HepG2 (cell line): ENCODE measurements around the gene CXXC5. TPM values are rescaled to one million over a fixed set of nuclear protein-coding genes. Genes with fewer than 3 reads are reported as not detected.

Source experiments
- CBFB ChIP-seq: sonication (generic); formaldehyde crosslinking; IDR thresholded peaks from 2 replicates; pipeline ENCODE4 v1.4.0; 2020; ENCODE audit warnings: missing genetic modification reagents
- ESRRA ChIP-seq: sonication (generic); formaldehyde crosslinking; IDR thresholded peaks from 2 replicates; pipeline ENCODE4 v1.5.1; 2020; ENCODE audit warnings: mild to moderate bottlenecking, low read depth, missing genetic modification reagents
- NCOA2 ChIP-seq: sonication (generic); formaldehyde crosslinking; IDR thresholded peaks from 2 replicates; pipeline ENCODE4 v1.8.0; 2022; ENCODE audit warnings: inconsistent platforms
- NR2F1 ChIP-seq, 2 experiments: fragments of 450-650 bp in 1 of 2; formaldehyde crosslinking in 1 of 2; IDR thresholded peaks; 2 replicates each; pipeline versions ENCODE4 v1.5.0 to v1.6.1; 2016 to 2020; ENCODE audit warnings: mild to moderate bottlenecking in 1 of 2, missing compliant biosample characterization in 1 of 2, missing genetic modification reagents in 1 of 2, moderate library complexity in 1 of 2
- RBM22 ChIP-seq: fragments of 200-400 bp; formaldehyde crosslinking; optimal IDR thresholded peaks from 2 replicates; pipeline ENCODE3; 2017; ENCODE audit warnings: mild to moderate bottlenecking, low read length, moderate library complexity
- RFX1 ChIP-seq: fragments of 450-650 bp; IDR thresholded peaks from 2 replicates; pipeline ENCODE4 v1.6.1; 2017
- SKI ChIP-seq: fragments of 450-650 bp; IDR thresholded peaks from one replicate; pipeline ENCODE4 v1.6.1; 2018; ENCODE audit warnings: mild to moderate bottlenecking; ENCODE audit not compliant: partially characterized antibody
- SMYD3 ChIP-seq: sonication (generic); formaldehyde crosslinking; IDR thresholded peaks from 2 replicates; pipeline ENCODE4 v1.8.1; 2023; ENCODE audit warnings: mild to moderate bottlenecking, missing genetic modification reagents
- ZC3H4 ChIP-seq: sonication (generic); formaldehyde crosslinking; IDR thresholded peaks from 2 replicates; pipeline ENCODE4 v1.4.0; 2020; ENCODE audit warnings: missing genetic modification reagents, borderline replicate concordance
- ZNF773 ChIP-seq: sonication (generic); formaldehyde crosslinking; IDR thresholded peaks from 2 replicates; pipeline ENCODE4 v1.4.0; 2020; ENCODE audit warnings: missing genetic modification reagents, borderline replicate concordance
- ZNF891 ChIP-seq: sonication (generic); formaldehyde crosslinking; IDR thresholded peaks from 2 replicates; pipeline ENCODE4 v1.5.0; 2020; ENCODE audit warnings: mild to moderate bottlenecking, missing genetic modification reagents
- polyA plus RNA-seq, 8 experiments: library from polyadenylated mRNA; depleted of rRNA in 3 of 8; stranded (reverse) in 7 of 8; unstranded in 1 of 8; fragments of >200 nt; fragmentation: Illumina TruSeq in 4 of 8; extraction: Trizol in 4 of 8; gene quantifications; 2 replicates each; pipeline versions ENCODE4 v1.2.1 to v1.2.3, GENCODE V29; 2011 to 2016; ENCODE audit warnings: low read depth in 4 of 8, missing spikeins in 1 of 8, mixed read lengths in 1 of 8; ENCODE audit not compliant: insufficient read depth in 1 of 8
- total RNA-seq, 5 experiments: library from RNA; depleted of rRNA; stranded (reverse); fragments of >200 nt; fragmentation: Illumina TruSeq; extraction: Trizol; gene quantifications; 2 replicates each; pipeline ENCODE4 v1.2.3, GENCODE V29; 2016; ENCODE audit warnings: low read depth in 1 of 5
- TF ChIP-seq, protein P1 (sequence below): sonication (generic); formaldehyde crosslinking; IDR thresholded peaks from 2 replicates; pipeline ENCODE4 v1.4.0; 2020; ENCODE audit warnings: missing genetic modification reagents, borderline replicate concordance
- TF ChIP-seq, protein P2 (sequence below): sonication (generic); formaldehyde crosslinking; IDR thresholded peaks from 2 replicates; pipeline ENCODE4 v1.5.1; 2020; ENCODE audit warnings: mild to moderate bottlenecking, missing genetic modification reagents
- TF ChIP-seq, protein P3 (sequence below): sonication (generic); formaldehyde crosslinking; IDR thresholded peaks from 2 replicates; pipeline ENCODE4 v1.4.0; 2020; ENCODE audit warnings: missing genetic modification reagents
- TF ChIP-seq, protein P4 (sequence below): sonication (generic); formaldehyde crosslinking; IDR thresholded peaks from 2 replicates; pipeline ENCODE4 v1.5.0; 2020; ENCODE audit warnings: missing genetic modification reagents
- TF ChIP-seq, protein P5 (sequence below): sonication (generic); formaldehyde crosslinking; IDR thresholded peaks from 2 replicates; pipeline ENCODE4 v1.4.0; 2020; ENCODE audit warnings: missing genetic modification reagents, borderline replicate concordance
- TF ChIP-seq, protein P6 (sequence below): sonication (generic); formaldehyde crosslinking; IDR thresholded peaks from 2 replicates; pipeline ENCODE4 v1.9.0; 2021; ENCODE audit warnings: missing genetic modification reagents, borderline replicate concordance

Gene CXXC5
- total and polyA plus RNA-seq, 2 of the 13 experiments (the other 11 are each of a cell fraction or from before 2014, with no cell fraction given) = 32.3 to 33.0 TPM

DNA sequence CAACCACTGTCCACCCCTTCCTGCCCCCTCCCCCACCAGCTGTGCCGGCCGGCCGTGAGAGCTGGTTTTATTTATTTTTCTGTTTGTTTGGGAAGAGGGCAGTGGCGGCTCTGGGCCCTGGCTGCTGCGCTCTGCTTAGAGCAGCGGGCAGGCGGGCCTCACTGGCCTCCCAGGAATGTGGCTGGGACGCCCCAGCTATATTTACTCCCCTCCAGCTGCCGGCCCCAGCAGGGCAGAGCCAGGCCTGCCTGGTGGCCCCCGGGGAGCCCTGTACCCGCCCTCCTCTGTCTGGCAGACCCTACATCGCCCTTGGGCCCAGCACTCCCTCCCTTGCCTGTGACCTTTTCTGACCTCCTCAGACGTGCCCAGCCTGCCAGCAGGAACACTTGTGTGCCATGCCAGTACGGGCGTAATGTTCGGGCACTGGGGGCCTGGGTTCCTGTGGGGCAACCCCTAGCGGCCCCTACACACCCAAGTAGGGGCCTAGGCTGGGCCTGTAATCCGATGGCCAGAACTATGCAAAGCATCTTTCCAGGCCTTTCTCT, 7.7 kb downstream of the CXXC5 start (continued):
- TF ChIP-seq, protein P1, sequence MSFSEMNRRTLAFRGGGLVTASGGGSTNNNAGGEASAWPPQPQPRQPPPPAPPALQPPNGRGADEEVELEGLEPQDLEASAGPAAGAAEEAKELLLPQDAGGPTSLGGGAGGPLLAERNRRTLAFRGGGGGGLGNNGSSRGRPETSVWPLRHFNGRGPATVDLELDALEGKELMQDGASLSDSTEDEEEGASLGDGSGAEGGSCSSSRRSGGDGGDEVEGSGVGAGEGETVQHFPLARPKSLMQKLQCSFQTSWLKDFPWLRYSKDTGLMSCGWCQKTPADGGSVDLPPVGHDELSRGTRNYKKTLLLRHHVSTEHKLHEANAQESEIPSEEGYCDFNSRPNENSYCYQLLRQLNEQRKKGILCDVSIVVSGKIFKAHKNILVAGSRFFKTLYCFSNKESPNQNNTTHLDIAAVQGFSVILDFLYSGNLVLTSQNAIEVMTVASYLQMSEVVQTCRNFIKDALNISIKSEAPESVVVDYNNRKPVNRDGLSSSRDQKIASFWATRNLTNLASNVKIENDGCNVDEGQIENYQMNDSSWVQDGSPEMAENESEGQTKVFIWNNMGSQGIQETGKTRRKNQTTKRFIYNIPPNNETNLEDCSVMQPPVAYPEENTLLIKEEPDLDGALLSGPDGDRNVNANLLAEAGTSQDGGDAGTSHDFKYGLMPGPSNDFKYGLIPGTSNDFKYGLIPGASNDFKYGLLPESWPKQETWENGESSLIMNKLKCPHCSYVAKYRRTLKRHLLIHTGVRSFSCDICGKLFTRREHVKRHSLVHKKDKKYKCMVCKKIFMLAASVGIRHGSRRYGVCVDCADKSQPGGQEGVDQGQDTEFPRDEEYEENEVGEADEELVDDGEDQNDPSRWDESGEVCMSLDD (CRISPR knock-in tag) = peak; percentile 78; the same call in 1 of the 2 replicates
- no peak for TF ChIP-seq RBM22
- peak in 1 of 2 experiments; percentile 44; a peak in 1 of 4 replicates for TF ChIP-seq NR2F1 (CRISPR knock-in tag; IDR thresholded peaks at IDR 0.05)
- no peak for TF ChIP-seq ZNF773 (CRISPR knock-in tag)
- TF ChIP-seq ZNF891 (CRISPR knock-in tag) = no peak; the same call in 1 of the 2 replicates
- no peak for TF ChIP-seq ZC3H4 (CRISPR knock-in tag)
- TF ChIP-seq, protein P2, sequence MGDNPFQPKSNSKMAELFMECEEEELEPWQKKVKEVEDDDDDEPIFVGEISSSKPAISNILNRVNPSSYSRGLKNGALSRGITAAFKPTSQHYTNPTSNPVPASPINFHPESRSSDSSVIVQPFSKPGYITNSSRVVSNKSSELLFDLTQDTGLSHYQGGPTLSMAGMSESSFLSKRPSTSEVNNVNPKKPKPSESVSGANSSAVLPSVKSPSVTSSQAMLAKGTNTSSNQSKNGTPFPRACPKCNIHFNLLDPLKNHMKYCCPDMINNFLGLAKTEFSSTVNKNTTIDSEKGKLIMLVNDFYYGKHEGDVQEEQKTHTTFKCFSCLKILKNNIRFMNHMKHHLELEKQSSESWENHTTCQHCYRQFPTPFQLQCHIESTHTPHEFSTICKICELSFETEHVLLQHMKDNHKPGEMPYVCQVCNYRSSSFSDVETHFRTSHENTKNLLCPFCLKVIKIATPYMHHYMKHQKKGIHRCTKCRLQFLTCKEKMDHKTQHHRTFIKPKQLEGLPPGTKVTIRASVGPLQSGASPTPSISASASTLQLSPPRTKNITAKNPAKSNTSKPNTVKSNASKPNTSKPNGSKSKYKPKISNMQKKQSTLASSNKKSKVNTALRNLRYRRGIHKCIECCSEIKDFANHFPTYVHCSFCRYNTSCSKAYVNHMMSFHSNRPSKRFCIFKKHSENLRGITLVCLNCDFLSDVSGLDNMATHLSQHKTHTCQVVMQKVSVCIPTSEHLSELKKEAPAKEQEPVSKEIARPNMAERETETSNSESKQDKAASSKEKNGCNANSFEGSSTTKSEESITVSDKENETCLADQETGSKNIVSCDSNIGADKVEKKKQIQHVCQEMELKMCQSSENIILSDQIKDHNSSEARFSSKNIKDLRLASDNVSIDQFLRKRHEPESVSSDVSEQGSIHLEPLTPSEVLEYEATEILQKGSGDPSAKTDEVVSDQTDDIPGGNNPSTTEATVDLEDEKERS (CRISPR knock-in tag) = 0 out of 2 replicates have a peak, but pooled peaks have one; percentile 37
- TF ChIP-seq SMYD3 (CRISPR knock-in tag) = no peak
- TF ChIP-seq, protein P3, sequence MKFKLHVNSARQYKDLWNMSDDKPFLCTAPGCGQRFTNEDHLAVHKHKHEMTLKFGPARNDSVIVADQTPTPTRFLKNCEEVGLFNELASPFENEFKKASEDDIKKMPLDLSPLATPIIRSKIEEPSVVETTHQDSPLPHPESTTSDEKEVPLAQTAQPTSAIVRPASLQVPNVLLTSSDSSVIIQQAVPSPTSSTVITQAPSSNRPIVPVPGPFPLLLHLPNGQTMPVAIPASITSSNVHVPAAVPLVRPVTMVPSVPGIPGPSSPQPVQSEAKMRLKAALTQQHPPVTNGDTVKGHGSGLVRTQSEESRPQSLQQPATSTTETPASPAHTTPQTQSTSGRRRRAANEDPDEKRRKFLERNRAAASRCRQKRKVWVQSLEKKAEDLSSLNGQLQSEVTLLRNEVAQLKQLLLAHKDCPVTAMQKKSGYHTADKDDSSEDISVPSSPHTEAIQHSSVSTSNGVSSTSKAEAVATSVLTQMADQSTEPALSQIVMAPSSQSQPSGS = no peak
- no peak for TF ChIP-seq NCOA2 (CRISPR knock-in tag)
- TF ChIP-seq, protein P4, sequence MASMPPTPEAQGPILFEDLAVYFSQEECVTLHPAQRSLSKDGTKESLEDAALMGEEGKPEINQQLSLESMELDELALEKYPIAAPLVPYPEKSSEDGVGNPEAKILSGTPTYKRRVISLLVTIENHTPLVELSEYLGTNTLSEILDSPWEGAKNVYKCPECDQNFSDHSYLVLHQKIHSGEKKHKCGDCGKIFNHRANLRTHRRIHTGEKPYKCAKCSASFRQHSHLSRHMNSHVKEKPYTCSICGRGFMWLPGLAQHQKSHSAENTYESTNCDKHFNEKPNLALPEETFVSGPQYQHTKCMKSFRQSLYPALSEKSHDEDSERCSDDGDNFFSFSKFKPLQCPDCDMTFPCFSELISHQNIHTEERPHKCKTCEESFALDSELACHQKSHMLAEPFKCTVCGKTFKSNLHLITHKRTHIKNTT (CRISPR knock-in tag) = no peak
- TF ChIP-seq, protein P5, sequence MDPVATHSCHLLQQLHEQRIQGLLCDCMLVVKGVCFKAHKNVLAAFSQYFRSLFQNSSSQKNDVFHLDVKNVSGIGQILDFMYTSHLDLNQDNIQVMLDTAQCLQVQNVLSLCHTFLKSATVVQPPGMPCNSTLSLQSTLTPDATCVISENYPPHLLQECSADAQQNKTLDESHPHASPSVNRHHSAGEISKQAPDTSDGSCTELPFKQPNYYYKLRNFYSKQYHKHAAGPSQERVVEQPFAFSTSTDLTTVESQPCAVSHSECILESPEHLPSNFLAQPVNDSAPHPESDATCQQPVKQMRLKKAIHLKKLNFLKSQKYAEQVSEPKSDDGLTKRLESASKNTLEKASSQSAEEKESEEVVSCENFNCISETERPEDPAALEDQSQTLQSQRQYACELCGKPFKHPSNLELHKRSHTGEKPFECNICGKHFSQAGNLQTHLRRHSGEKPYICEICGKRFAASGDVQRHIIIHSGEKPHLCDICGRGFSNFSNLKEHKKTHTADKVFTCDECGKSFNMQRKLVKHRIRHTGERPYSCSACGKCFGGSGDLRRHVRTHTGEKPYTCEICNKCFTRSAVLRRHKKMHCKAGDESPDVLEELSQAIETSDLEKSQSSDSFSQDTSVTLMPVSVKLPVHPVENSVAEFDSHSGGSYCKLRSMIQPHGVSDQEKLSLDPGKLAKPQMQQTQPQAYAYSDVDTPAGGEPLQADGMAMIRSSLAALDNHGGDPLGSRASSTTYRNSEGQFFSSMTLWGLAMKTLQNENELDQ (CRISPR knock-in tag) = no peak
- no peak for TF ChIP-seq ESRRA (CRISPR knock-in tag)
- no peak for TF ChIP-seq RFX1
- TF ChIP-seq, protein P6, sequence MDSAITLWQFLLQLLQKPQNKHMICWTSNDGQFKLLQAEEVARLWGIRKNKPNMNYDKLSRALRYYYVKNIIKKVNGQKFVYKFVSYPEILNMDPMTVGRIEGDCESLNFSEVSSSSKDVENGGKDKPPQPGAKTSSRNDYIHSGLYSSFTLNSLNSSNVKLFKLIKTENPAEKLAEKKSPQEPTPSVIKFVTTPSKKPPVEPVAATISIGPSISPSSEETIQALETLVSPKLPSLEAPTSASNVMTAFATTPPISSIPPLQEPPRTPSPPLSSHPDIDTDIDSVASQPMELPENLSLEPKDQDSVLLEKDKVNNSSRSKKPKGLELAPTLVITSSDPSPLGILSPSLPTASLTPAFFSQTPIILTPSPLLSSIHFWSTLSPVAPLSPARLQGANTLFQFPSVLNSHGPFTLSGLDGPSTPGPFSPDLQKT = no peak
- no peak for TF ChIP-seq CBFB (CRISPR knock-in tag)
- peak; percentile 25 for TF ChIP-seq SKI
